A549 (cell line): ENCODE measurements around the gene SUOX.

Experiments used
- CEBPB ChIP-seq, 2 experiments: fragments of >200 bp in 1 of 2; sonication (Bioruptor Twin) in 1 of 2; formaldehyde crosslinking in 1 of 2; IDR thresholded peaks; 2 replicates each; pipeline ENCODE4 v1.6.1; 2012 to 2016
- CHD2 ChIP-seq: fragments of 150-350 bp; IDR thresholded peaks from 2 replicates; pipeline ENCODE4 v1.6.1; 2014; ENCODE audit warnings: low read length; ENCODE audit not compliant: partially characterized antibody
- HDAC2 ChIP-seq: fragments of 200-600 bp; sonication (generic); IDR thresholded peaks from 2 replicates; pipeline ENCODE4 v1.6.1; 2016
- NFE2L2 ChIP-seq: fragments of 150-350 bp; conservative IDR thresholded peaks from 2 replicates; pipeline ENCODE4 v1.6.1; 2014; ENCODE audit warnings: low read length
- RFX5 ChIP-seq: fragments of 450-650 bp; IDR thresholded peaks from 2 replicates; pipeline ENCODE4 v1.7.1; 2014; ENCODE audit warnings: antibody characterized with exemption, mild to moderate bottlenecking, moderate library complexity
- SMC3 ChIP-seq: fragments of >200 bp; sonication (Bioruptor Twin); formaldehyde crosslinking; IDR thresholded peaks from 3 replicates; pipeline ENCODE4 v1.6.1; 2018; ENCODE audit warnings: inconsistent platforms

DNA sequence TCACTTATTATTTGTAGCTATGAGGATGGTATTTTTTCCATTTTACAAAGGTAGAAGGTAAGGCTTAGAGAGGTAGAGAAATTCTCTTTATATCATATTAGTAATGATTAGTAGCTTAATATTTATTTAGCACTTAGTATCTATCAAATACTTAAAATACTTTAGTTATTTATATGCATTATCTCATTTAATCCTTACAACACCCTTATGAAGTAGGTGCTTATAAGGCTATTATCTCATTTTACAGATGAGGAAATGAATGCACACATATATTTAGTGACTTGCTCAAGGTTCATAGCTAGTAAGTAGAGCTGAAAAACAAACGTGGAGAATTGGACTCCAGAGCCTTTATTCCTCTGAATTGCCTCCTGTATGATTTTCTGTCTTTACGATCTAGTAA is 12.2 kb upstream of the SUOX start:
- TF ChIP-seq CHD2 = no peak
- no peak for TF ChIP-seq CEBPB (IDR thresholded peaks at IDR 0.05)
- TF ChIP-seq RFX5 = no peak
- TF ChIP-seq HDAC2 = no peak
- TF ChIP-seq NFE2L2 = no peak
- no peak for TF ChIP-seq SMC3
